GM12872 (cell line): ENCODE measurements around the gene NFIL3.

Source experiments
- TF ChIP-seq, protein P1 (sequence below): IDR thresholded peaks from 3 replicates; pipeline ENCODE4 v1.5.1; 2011; ENCODE audit warnings: low read depth, mild to moderate bottlenecking, low read length, moderate library complexity; ENCODE audit not compliant: insufficient read depth

Gene NFIL3

DNA sequence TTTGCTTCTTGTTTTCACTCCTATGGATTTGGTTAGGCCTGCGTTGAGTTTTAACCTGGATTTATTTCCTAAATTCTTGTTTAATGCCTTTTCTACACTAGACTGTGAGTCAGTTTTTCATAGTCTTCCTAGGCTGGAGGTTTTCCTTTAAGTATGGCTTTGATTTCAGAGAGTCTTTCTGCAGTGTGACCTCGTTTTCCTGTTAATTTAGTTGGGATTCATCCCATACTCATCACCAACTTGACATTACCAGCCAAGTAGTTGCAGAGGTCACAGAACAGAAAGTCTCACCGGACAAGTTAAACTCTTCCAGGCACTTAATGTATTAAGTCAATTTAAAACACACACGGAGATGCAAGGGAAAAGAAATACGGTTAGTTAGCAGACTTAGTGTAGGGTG, 32.2 kb downstream of the NFIL3 start:
- TF ChIP-seq, protein P1, sequence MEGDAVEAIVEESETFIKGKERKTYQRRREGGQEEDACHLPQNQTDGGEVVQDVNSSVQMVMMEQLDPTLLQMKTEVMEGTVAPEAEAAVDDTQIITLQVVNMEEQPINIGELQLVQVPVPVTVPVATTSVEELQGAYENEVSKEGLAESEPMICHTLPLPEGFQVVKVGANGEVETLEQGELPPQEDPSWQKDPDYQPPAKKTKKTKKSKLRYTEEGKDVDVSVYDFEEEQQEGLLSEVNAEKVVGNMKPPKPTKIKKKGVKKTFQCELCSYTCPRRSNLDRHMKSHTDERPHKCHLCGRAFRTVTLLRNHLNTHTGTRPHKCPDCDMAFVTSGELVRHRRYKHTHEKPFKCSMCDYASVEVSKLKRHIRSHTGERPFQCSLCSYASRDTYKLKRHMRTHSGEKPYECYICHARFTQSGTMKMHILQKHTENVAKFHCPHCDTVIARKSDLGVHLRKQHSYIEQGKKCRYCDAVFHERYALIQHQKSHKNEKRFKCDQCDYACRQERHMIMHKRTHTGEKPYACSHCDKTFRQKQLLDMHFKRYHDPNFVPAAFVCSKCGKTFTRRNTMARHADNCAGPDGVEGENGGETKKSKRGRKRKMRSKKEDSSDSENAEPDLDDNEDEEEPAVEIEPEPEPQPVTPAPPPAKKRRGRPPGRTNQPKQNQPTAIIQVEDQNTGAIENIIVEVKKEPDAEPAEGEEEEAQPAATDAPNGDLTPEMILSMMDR = no peak

DNA sequence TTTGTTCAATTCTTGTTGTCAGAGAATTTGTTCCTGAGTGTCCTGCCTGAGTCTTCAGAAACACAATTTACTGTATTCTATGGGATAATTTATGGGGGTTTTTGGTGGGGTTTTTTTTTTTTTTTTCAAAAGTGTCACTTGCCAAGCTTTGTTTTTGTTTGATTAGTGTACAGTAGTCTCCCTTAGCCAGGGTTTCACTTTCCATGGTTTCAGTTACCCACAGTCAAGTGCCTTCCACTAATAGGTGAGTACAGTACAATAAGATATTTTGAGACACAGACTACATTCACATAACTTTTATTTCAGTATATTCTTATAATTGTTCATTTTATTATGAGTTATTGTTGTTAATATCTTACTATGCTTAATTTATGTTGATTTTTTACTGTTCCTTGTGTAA, 36.9 kb downstream of the NFIL3 start:
- TF ChIP-seq, protein P1 = no peak

DNA sequence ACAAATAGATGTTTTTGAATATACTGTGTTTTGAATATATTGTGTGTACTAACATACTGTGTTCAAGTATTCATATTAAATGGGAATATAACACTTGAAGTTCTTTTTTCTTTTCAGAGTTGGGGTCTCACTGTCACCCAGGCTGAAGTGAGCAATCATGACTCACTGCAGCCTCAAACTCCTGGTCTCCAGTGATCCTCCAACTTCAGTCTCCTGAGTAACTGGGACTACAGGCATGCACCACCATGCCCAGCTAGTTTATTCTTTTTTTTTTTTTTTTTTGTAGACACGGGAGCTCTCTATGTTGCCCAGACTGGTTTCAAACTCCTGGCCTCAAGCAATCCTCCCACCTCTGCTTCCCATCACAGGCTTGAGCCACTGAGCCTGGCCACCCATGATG, 38.7 kb downstream of the NFIL3 start:
- TF ChIP-seq, protein P1 = no peak

DNA sequence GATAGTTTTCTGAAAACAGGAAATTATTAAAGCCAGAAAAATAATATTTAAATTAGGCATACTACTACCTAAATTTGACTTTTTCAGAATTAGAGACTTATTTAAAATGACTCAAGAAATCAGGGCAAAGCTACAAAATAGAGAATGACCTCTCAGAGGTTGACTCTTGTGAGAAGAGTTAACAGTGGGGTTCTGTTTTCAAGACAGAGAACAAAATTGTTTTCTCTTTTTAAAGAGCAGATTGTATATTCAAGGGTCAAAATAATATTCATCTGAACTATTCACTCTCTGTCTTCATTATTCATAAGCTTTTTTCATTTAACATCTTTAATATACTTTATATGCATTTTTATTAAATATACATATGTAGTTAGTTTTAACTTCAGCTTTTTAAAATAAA, 40.1 kb downstream of the NFIL3 start:
- TF ChIP-seq, protein P1 = no peak

DNA sequence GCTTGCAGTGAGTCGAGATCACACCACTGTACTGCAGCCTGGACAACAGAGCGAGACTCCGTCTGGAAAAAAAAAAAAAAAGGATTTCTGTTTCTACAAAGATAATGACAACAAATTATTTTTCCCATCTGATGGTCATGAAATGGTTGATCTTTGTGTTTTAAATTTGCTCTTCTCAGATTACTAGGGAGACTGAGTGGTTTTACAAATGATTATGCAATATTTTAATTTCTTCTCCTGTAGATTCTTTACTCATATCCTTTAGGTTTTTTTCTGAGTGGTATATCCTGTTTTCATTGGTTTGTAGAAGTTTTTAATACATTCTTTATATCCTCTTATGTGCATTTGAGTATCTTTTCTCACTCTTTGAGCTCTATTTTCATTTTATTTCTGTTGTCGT, 41.3 kb downstream of the NFIL3 start:
- TF ChIP-seq, protein P1 = no peak

DNA sequence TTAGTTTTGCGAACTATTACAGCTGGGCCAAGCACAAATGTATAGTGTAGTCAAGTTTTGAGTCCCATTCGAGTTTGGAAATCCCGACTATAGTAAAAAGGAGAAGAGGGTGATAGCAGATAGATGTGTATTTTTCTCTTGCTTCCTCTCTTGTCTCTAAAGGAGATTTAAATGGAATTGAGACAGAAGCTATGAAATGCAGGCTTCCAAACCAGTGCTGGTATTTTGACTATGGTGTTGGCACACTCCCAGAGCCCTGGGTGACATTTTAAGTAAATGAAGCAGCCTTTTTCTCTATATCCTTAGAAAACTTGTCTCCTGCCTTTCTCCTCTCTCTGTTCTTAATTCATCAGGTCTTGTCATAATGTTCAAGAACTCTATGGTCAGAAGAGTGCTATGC, 44.2 kb downstream of the NFIL3 start:
- TF ChIP-seq, protein P1 = no peak

DNA sequence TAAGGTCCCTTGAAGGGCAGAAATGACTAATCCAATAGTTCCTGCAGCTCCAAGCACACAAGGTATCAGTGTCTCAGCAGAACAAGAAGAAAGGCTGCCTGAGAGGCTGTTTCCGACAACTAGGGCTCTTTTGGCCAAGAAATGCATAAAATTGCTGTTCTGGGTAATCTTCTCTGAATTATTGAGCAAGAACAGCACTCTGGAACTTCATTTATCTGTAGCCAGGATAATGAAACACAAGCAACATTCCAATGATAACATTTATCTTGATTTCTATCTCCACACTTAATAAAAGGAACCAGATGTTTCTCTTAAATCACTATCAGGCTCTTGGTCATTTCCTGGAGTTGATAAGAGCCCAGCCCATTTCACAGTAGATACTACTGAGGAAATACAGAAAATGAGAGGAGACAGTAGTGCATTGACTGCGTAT, 44.9 kb downstream of the NFIL3 start:
- TF ChIP-seq, protein P1 = no peak

DNA sequence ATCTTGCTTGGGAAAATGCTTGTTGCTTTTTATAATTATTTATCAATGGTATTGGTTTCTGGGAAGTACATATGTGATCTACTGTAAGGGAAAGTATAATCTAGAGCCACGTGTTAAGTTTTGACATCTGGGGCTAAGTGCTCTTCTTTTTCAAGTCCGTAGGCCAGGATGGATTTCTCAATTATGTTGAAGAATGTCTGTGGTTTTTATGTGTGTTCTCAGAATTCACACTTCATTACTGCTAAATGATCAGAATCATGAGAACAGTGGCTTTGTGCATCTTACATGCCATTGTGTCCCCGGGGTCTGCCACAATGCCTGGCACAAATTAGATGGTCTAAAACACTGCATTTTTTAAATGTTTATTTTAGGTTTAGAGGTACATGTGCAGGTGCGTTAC, 47.4 kb downstream of the NFIL3 start:
- TF ChIP-seq, protein P1 = no peak
